SK-N-SH (cell line): Measurements from ENCODE around the gene PRPF18. TPM values are rescaled to one million over a fixed set of nuclear protein-coding genes. Genes with fewer than 3 reads are reported as not detected.

Source experiments
- CTCF ChIA-PET: fragments of 300-600, 350-600 bp; formaldehyde crosslinking; extraction: SDS; loops from one replicate; lab custom pipeline; 2021; lab: Yijun Ruan, JAX
- POLR2A ChIA-PET: fragments of 350-600 bp; sonication (Branson Sonifier 250); formaldehyde crosslinking; extraction: SDS; loops from one replicate; lab custom pipeline; 2020; ENCODE audit warnings: antibody characterized with exemption, inconsistent platforms; lab: Yijun Ruan, JAX
- DNase-seq: peaks from one replicate; pipeline ENCODE4 v3.0.0; 2012
- H2AFZ ChIP-seq: fragments of 200-600 bp; sonication (generic); 2 replicates; pipeline ENCODE4 v1.8.1; 2016; ENCODE audit warnings: antibody characterized with exemption, mild to moderate bottlenecking, low read depth
- H3F3A ChIP-seq: fragments of 200-600 bp; sonication (generic); replicated peaks from 2 replicates; pipeline ENCODE3; 2016; ENCODE audit warnings: antibody characterized with exemption, mild to moderate bottlenecking; ENCODE audit not compliant: insufficient read depth
- H3K27ac ChIP-seq, 2 experiments: fragments of 200-500 bp in 1 of 2; fragments of 200-600 bp in 1 of 2; sonication (Bioruptor generic) in 1 of 2; sonication (generic), shearing (Covaris generic) in 1 of 2; 2 replicates each; pipeline versions ENCODE4 v1.5.1 to v1.6.1; 2014 to 2016; ENCODE audit warnings: low read depth in 2 of 2, inconsistent platforms in 1 of 2, low read length in 1 of 2, mild to moderate bottlenecking in 1 of 2, mixed read lengths in 1 of 2
- H3K27me3 ChIP-seq: fragments of 200-600 bp; sonication (generic), shearing (Covaris generic); 2 replicates; pipeline ENCODE4 v1.6.1; 2016; ENCODE audit warnings: mixed run types; ENCODE audit not compliant: insufficient read depth
- H3K36me3 ChIP-seq, 2 experiments: fragments of 200-500 bp in 1 of 2; fragments of 200-600 bp in 1 of 2; sonication (Bioruptor generic) in 1 of 2; sonication (generic) in 1 of 2; replicated peaks in 1 of 2; 2 replicates each; pipeline versions ENCODE3 to v1.5.1; 2014 to 2016; ENCODE audit warnings: low read length in 1 of 2, mild to moderate bottlenecking in 1 of 2; ENCODE audit not compliant: insufficient read depth in 2 of 2, control insufficient read depth in 1 of 2
- H3K4me1 ChIP-seq, 2 experiments: fragments of 200-500 bp in 1 of 2; fragments of 200-600 bp in 1 of 2; sonication (Bioruptor generic) in 1 of 2; sonication (generic), shearing (Covaris generic) in 1 of 2; 2 replicates each; pipeline versions ENCODE4 v1.5.1 to v1.6.1; 2014 to 2016; ENCODE audit warnings: low read depth in 1 of 2, low read length in 1 of 2, mixed run types in 1 of 2; ENCODE audit not compliant: insufficient read depth in 2 of 2, control insufficient read depth in 1 of 2
- H3K4me2 ChIP-seq: fragments of 200-600 bp; sonication (generic), shearing (Covaris generic); 2 replicates; pipeline ENCODE4 v1.6.1; 2017; ENCODE audit warnings: mixed run types
- H3K4me3 ChIP-seq, 2 experiments: fragments of 200-500 bp in 1 of 2; fragments of 200-600 bp in 1 of 2; sonication (Bioruptor generic) in 1 of 2; sonication (generic), shearing (Covaris generic) in 1 of 2; 2 replicates each; pipeline versions ENCODE4 v1.5.1 to v1.8.1; 2014 to 2016; ENCODE audit warnings: low read depth in 2 of 2, inconsistent platforms in 1 of 2, low read length in 1 of 2, mild to moderate bottlenecking in 1 of 2, mixed read lengths in 1 of 2, moderate library complexity in 1 of 2
- H3K79me2 ChIP-seq: fragments of 200-600 bp; sonication (generic); 2 replicates; pipeline ENCODE4 v1.8.1; 2017; ENCODE audit warnings: mild to moderate bottlenecking; ENCODE audit not compliant: insufficient read depth
- H3K9ac ChIP-seq: fragments of 200-600 bp; sonication (generic); 2 replicates; pipeline ENCODE4 v1.6.1; 2017; ENCODE audit warnings: mixed run types
- H3K9me2 ChIP-seq: fragments of 200-600 bp; sonication (generic); 2 replicates; pipeline ENCODE4 v1.6.1; 2017; ENCODE audit warnings: mixed run types
- H3K9me3 ChIP-seq: fragments of 200-600 bp; sonication (generic); 2 replicates; pipeline ENCODE4 v1.6.1; 2017; ENCODE audit warnings: mixed run types, mild to moderate bottlenecking, moderate library complexity
- H4K20me1 ChIP-seq: fragments of 200-600 bp; sonication (generic); 2 replicates; pipeline ENCODE4 v1.6.1; 2017; ENCODE audit warnings: mild to moderate bottlenecking, mixed run types; ENCODE audit not compliant: insufficient read depth
- GABPA ChIP-seq: IDR thresholded peaks from 2 replicates; pipeline ENCODE4 v1.4.0; 2012; ENCODE audit warnings: low read depth, mild to moderate bottlenecking
- GATA2 ChIP-seq: sonication (generic); formaldehyde crosslinking; IDR thresholded peaks from 2 replicates; pipeline ENCODE4 v1.5.0; 2020; ENCODE audit warnings: mild to moderate bottlenecking, missing genetic modification reagents
- JUND ChIP-seq: IDR thresholded peaks from 2 replicates; pipeline ENCODE4 v1.4.0; 2012
- MEF2A ChIP-seq: IDR thresholded peaks from 2 replicates; pipeline ENCODE4 v1.4.0; 2012; ENCODE audit warnings: low read depth, borderline replicate concordance
- MXI1 ChIP-seq: IDR thresholded peaks from 2 replicates; pipeline ENCODE4 v1.6.1; 2012; ENCODE audit warnings: mild to moderate bottlenecking, low read depth, low read length, improper control_type of control experiment
- NFIC ChIP-seq: IDR thresholded peaks from 2 replicates; pipeline ENCODE4 v1.4.0; 2012; ENCODE audit warnings: borderline replicate concordance
- RCOR1 ChIP-seq: fragments of 150-350 bp; IDR thresholded peaks from 2 replicates; pipeline ENCODE4 v1.6.1; 2017; ENCODE audit warnings: antibody characterized with exemption, low read length
- RFX5 ChIP-seq: IDR thresholded peaks from 2 replicates; pipeline ENCODE4 v1.6.1; 2012; ENCODE audit warnings: mild to moderate bottlenecking, improper control_type of control experiment, low read length
- SIN3A ChIP-seq: IDR thresholded peaks from 2 replicates; pipeline ENCODE4 v1.6.1; 2012; ENCODE audit warnings: low read depth, mild to moderate bottlenecking, low read length, moderate library complexity, borderline replicate concordance
- SMC3 ChIP-seq: IDR thresholded peaks from 2 replicates; pipeline ENCODE4 v1.6.1; 2012; ENCODE audit warnings: low read depth, low read length, improper control_type of control experiment
- TAF1 ChIP-seq: IDR thresholded peaks from 2 replicates; pipeline ENCODE4 v1.6.1; 2012; ENCODE audit warnings: low read depth, mild to moderate bottlenecking, low read length, moderate library complexity, borderline replicate concordance
- TCF12 ChIP-seq: IDR thresholded peaks from 2 replicates; pipeline ENCODE4 v1.4.0; 2012
- USF2 ChIP-seq: fragments of 150-350 bp; IDR thresholded peaks from 2 replicates; pipeline ENCODE4 v1.6.1; 2017; ENCODE audit warnings: antibody characterized with exemption, low read length, low read depth, borderline replicate concordance
- YY1 ChIP-seq: IDR thresholded peaks from 2 replicates; pipeline ENCODE4 v1.4.0; 2012; ENCODE audit warnings: low read depth, mild to moderate bottlenecking
- WGBS: methylation state at CpG from one replicate; pipeline ENCODE4 v1.1.6; 2017; ENCODE audit warnings: low lambda C conversion rate; 5-methylcytosine and 5-hydroxymethylcytosine counted together
- polyA plus RNA-seq, 3 experiments: library from polyadenylated mRNA; depleted of rRNA; stranded (reverse); fragments of >200 nt; gene quantifications; 2 replicates each; pipeline ENCODE4 v1.2.3, GENCODE V29; 2012

Gene PRPF18
- polyA plus RNA-seq, 1 of the 3 experiments (the other 2 are of a cell fraction), result 12.1 TPM

- H2AFZ ChIP-seq, result no peak overlapping the region
- H3F3A ChIP-seq, result no peaks in the 10 kb centered on the region
- no peaks in the 10 kb centered on the region for H4K20me1 ChIP-seq
- H3K27ac ChIP-seq, result no peak overlapping the region
- no peaks in the 10 kb centered on the region for H3K79me2 ChIP-seq
- WGBS, result 47% methylated on average over 2 of the region's 2 CpGs
- H3K4me1 ChIP-seq, result no peaks in the 10 kb centered on the region
- no peak for DNase-seq
- H3K36me3 ChIP-seq, result no peaks in the 10 kb centered on the region
- ChIA-PET CTCF (interaction anchor here (1.7 kb wide), 1 partner anchor 14 kb away, joined by 5 read pairs; no protein-coding TSS in a partner anchor), POLR2A (no interaction called here)
- H3K9me2 ChIP-seq, result no peaks in the 10 kb centered on the region
- no peak overlapping the region for H3K4me2 ChIP-seq
- H3K27me3 ChIP-seq, result peaks cover 5% of the 10 kb centered on the region; the same call in 1 of the 2 replicates
- no peak overlapping the region for H3K9ac ChIP-seq
- TF ChIP-seq GATA2 (CRISPR knock-in tag) (no peak), RFX5 (no peak), MEF2A (no peak), TCF12 (no peak), GABPA (no peak), TAF1 (no peak), MXI1 (no peak), SIN3A (no peak), JUND (no peak), USF2 (no peak), NFIC (no peak), SMC3 (no peak)
- H3K4me3 ChIP-seq, result no peak overlapping the region
- 0 out of 2 replicates have a peak, but pooled peaks cover 11% of the 10 kb centered on the region for H3K9me3 ChIP-seq
Observed at GRCh38 chr10:13550802-13551201, 36.0 kb upstream of the PRPF18 start.

- CTCF ChIA-PET, result interaction anchor here (1.0 kb wide), 1 partner anchor 19 kb away, joined by 4 read pairs; no protein-coding TSS in a partner anchor
- no peak overlapping the region for H3K9ac ChIP-seq
Observed at GRCh38 chr10:13555884-13556510, 30.8 kb upstream of the PRPF18 start.

More at GRCh38 chr10:13555884-13556510, 30.8 kb upstream of the PRPF18 start:
- H3K9me3 ChIP-seq, result 0 out of 2 replicates have a peak, but pooled peaks cover 6% of the 10 kb centered on the region
- H3K36me3 ChIP-seq, result no peaks in the 10 kb centered on the region
- no peaks in the 10 kb centered on the region for H4K20me1 ChIP-seq
- H3F3A ChIP-seq, result no peaks in the 10 kb centered on the region
- H3K4me2 ChIP-seq, result no peak overlapping the region
- POLR2A ChIA-PET, result no interaction called here
- H3K9me2 ChIP-seq, result no peaks in the 10 kb centered on the region
- 20% methylated on average over 2 of the region's 2 CpGs for WGBS
- no peaks in the 10 kb centered on the region for H3K79me2 ChIP-seq
- TF ChIP-seq RCOR1 (no peak), YY1 (no peak), SIN3A (no peak)
- H3K27me3 ChIP-seq, result no peaks in the 10 kb centered on the region; the same call in 1 of the 2 replicates
- no peak overlapping the region for H2AFZ ChIP-seq
- H3K4me3 ChIP-seq, result no peak overlapping the region
- no peak for DNase-seq
- H3K27ac ChIP-seq, result no peak overlapping the region
- 0 out of 4 replicates have a peak, but pooled peaks cover 0 to 4% of the 10 kb centered on the region in 2 experiments for H3K4me1 ChIP-seq
